IMR-90 (cell line): ENCODE data around the gene GSG1L. TPM values are rescaled to one million over a fixed set of nuclear protein-coding genes. Genes with fewer than 3 reads are reported as not detected.

ENCODE experiments used
- ATAC-seq: fragments of 200-7000 bp; cut with Tn5 transposase; 2 replicates; pipeline ENCODE4 v1.9.1; 2020; ENCODE audit warnings: low read depth, mild to moderate bottlenecking, moderate library complexity
- BruUV-seq: library from RNA; stranded (reverse); fragments of 400-500 nt; replicated peaks from 2 replicates; lab custom pipeline; 2021; lab: Mats Ljungman, UMichigan
- CTCF ChIA-PET: fragments of 300-600 bp; formaldehyde crosslinking; extraction: SDS; loops from one replicate; lab custom pipeline; 2021; ENCODE audit warnings: antibody characterized with exemption; lab: Yijun Ruan, JAX
- POLR2A ChIA-PET: fragments of 300-600 bp; sonication (Branson Sonifier 250); formaldehyde crosslinking; loops from one replicate; lab custom pipeline; 2022; ENCODE audit warnings: antibody characterized with exemption; ENCODE audit not compliant: unreplicated experiment; lab: Charles Lee
- DNase-seq: peaks from one replicate; pipeline ENCODE4 v3.0.0; 2013
- H2AFZ ChIP-seq: replicated peaks from 2 replicates; pipeline ENCODE3; 2013; ENCODE audit warnings: low read length, mild to moderate bottlenecking; ENCODE audit not compliant: poor library complexity
- H2AK5ac ChIP-seq: 2 replicates; pipeline ENCODE4 v1.6.1; 2013; ENCODE audit warnings: low read depth, low read length, inconsistent platforms
- H2AK9ac ChIP-seq: replicated peaks from 2 replicates; pipeline ENCODE3; 2013; ENCODE audit warnings: mild to moderate bottlenecking, low read depth, low read length, moderate library complexity; ENCODE audit not compliant: poor library complexity
- H2BK120ac ChIP-seq: 2 replicates; pipeline ENCODE4 v1.6.1; 2013; ENCODE audit warnings: low read depth, low read length, inconsistent platforms
- H2BK15ac ChIP-seq: 3 replicates; pipeline ENCODE4 v1.6.1; 2013; ENCODE audit warnings: low read depth, low read length, inconsistent platforms
- H2BK20ac ChIP-seq: 2 replicates; pipeline ENCODE4 v1.6.1; 2013; ENCODE audit warnings: low read depth, mild to moderate bottlenecking, inconsistent platforms, low read length, moderate library complexity
- H2BK5ac ChIP-seq: 2 replicates; pipeline ENCODE4 v1.6.1; 2013; ENCODE audit warnings: mild to moderate bottlenecking, low read depth, low read length, inconsistent platforms; ENCODE audit not compliant: poor library complexity, severe bottlenecking
- H3K14ac ChIP-seq: replicated peaks from 2 replicates; pipeline ENCODE4 v1.6.1; 2013; ENCODE audit warnings: low read depth, low read length, inconsistent platforms
- H3K18ac ChIP-seq: 2 replicates; pipeline ENCODE4 v1.6.1; 2013; ENCODE audit warnings: low read depth, low read length, control low read depth
- H3K23ac ChIP-seq: 2 replicates; pipeline ENCODE4 v1.6.1; 2013; ENCODE audit warnings: low read depth, low read length, inconsistent platforms
- H3K27ac ChIP-seq: 2 replicates; pipeline ENCODE4 v1.5.1; 2013; ENCODE audit warnings: mild to moderate bottlenecking, control low read depth, low read length; ENCODE audit not compliant: insufficient read depth
- H3K27me3 ChIP-seq: 2 replicates; pipeline ENCODE4 v1.6.1; 2013; ENCODE audit warnings: low read length; ENCODE audit not compliant: control insufficient read depth, insufficient read depth
- H3K36me3 ChIP-seq: 2 replicates; pipeline ENCODE4 v1.6.1; 2013; ENCODE audit warnings: low read length, mixed read lengths; ENCODE audit not compliant: control insufficient read depth, insufficient read depth
- H3K4ac ChIP-seq: 2 replicates; pipeline ENCODE4 v1.6.1; 2013; ENCODE audit warnings: low read depth, low read length, inconsistent platforms
- H3K4me1 ChIP-seq: 2 replicates; pipeline ENCODE4 v1.6.1; 2013; ENCODE audit warnings: low read length, mixed read lengths; ENCODE audit not compliant: control insufficient read depth, insufficient read depth
- H3K4me2 ChIP-seq: 2 replicates; pipeline ENCODE4 v1.6.1; 2013; ENCODE audit warnings: low read depth, mild to moderate bottlenecking, control low read depth, low read length, moderate library complexity
- H3K4me3 ChIP-seq: 2 replicates; pipeline ENCODE4 v1.5.1; 2013; ENCODE audit warnings: low read depth, mild to moderate bottlenecking, control low read depth, low read length, moderate library complexity; ENCODE audit not compliant: insufficient read depth
- H3K56ac ChIP-seq: 2 replicates; pipeline ENCODE4 v1.6.1; 2013; ENCODE audit warnings: low read length, inconsistent platforms; ENCODE audit not compliant: insufficient read depth; ENCODE audit errors: extremely low read depth
- H3K79me1 ChIP-seq, 2 experiments: 2 replicates each; pipeline ENCODE4 v1.6.1; 2013; ENCODE audit warnings: low read length in 2 of 2, inconsistent platforms in 1 of 2, low read depth in 1 of 2
- H3K9ac ChIP-seq: 2 replicates; pipeline ENCODE4 v1.6.1; 2013; ENCODE audit warnings: low read depth, low read length, control low read depth
- H3K9me1 ChIP-seq: 2 replicates; pipeline ENCODE4 v1.6.1; 2013; ENCODE audit warnings: low read length, inconsistent platforms; ENCODE audit not compliant: insufficient read depth
- H3K9me3 ChIP-seq: 2 replicates; pipeline ENCODE4 v1.6.1; 2013; ENCODE audit warnings: low read length; ENCODE audit not compliant: control insufficient read depth, insufficient read depth
- H4K20me1 ChIP-seq: 2 replicates; pipeline ENCODE4 v1.6.1; 2013; ENCODE audit warnings: low read length, inconsistent platforms; ENCODE audit not compliant: insufficient read depth
- H4K5ac ChIP-seq: 2 replicates; pipeline ENCODE4 v1.6.1; 2013; ENCODE audit warnings: mild to moderate bottlenecking, low read depth, low read length, control low read depth
- H4K8ac ChIP-seq, 2 experiments: 2 replicates each; pipeline ENCODE4 v1.6.1; 2013; ENCODE audit warnings: low read depth in 2 of 2, low read length in 2 of 2, control low read depth in 1 of 2, inconsistent platforms in 1 of 2
- H4K91ac ChIP-seq: 2 replicates; pipeline ENCODE4 v1.6.1; 2013; ENCODE audit warnings: low read depth, low read length, inconsistent platforms; ENCODE audit not compliant: insufficient read depth
- CEBPB ChIP-seq: IDR thresholded peaks from 2 replicates; pipeline ENCODE4 v1.6.1; 2012; ENCODE audit warnings: low read depth, low read length, improper control_type of control experiment
- CTCF ChIP-seq: conservative IDR thresholded peaks from 2 replicates; pipeline ENCODE4 v1.5.1; 2012; ENCODE audit warnings: mild to moderate bottlenecking, low read depth, low read length, improper control_type of control experiment
- MAFK ChIP-seq: IDR thresholded peaks from 2 replicates; pipeline ENCODE4 v1.6.1; 2012; ENCODE audit warnings: low read depth, low read length, improper control_type of control experiment
- POLR2A ChIP-seq: IDR thresholded peaks from 2 replicates; pipeline ENCODE4 v1.6.1; 2012; ENCODE audit warnings: mild to moderate bottlenecking, low read depth, low read length
- RAD21 ChIP-seq: IDR thresholded peaks from 2 replicates; pipeline ENCODE4 v1.6.1; 2012; ENCODE audit warnings: low read length, improper control_type of control experiment
- USF2 ChIP-seq: fragments of 150-350 bp; IDR thresholded peaks from 2 replicates; pipeline ENCODE4 v1.6.1; 2017; ENCODE audit warnings: mild to moderate bottlenecking, antibody characterized with exemption, low read length, low read depth
- WGBS, 2 experiments: methylation state at CpG; one replicate each; pipeline versions ENCODE4 v1.1.5 to v1.1.7; 2013; ENCODE audit warnings: missing lambda C conversion rate in 2 of 2; ENCODE audit not compliant: insufficient read length in 1 of 2; ENCODE audit errors: extremely low coverage in 2 of 2; 5-methylcytosine and 5-hydroxymethylcytosine counted together
- dilution Hi-C: fragments of 300-500 bp; cut with HindIII; formaldehyde crosslinking; loops from one replicate; pipeline ENCODE4 v1.14.3; 2018; ENCODE audit warnings: low sequenced_read_pairs; ENCODE audit not compliant: unreplicated experiment
- in situ Hi-C: fragments of 300-500 bp; cut with MboI; formaldehyde crosslinking; loops from 3 replicates; pipeline ENCODE4 v1.14.3; 2019; ENCODE audit warnings: low sequenced_read_pairs, inconsistent platforms, mixed read lengths
- intact Hi-C: fragments of 100-400 bp; cut with micrococcal nuclease; formaldehyde crosslinking; loops from 2 replicates; pipeline ENCODE4 v1.10.0; 2022
- polyA plus RNA-seq, 3 experiments: library from polyadenylated mRNA; depleted of rRNA; stranded (reverse); fragments of >200 nt; gene quantifications; 2 replicates each; pipeline ENCODE4 v1.2.3, GENCODE V29; 2012; ENCODE audit warnings: low replicate concordance in 1 of 3
- total RNA-seq: library from RNA; depleted of rRNA; stranded (reverse); fragments of >200 nt; gene quantifications from 2 replicates; pipeline ENCODE4 v1.2.3, GENCODE V29; 2012

The GSG1L gene
- total and polyA plus RNA-seq, 2 of the 4 experiments (the other 2 are of a cell fraction), result not detected

GRCh38 chr16:27929818-27930217 lies 133.7 kb downstream of the GSG1L start:
- no peak overlapping the region for H3K23ac ChIP-seq
- ATAC-seq (no peak), DNase-seq (no peak)
- H4K20me1 ChIP-seq, result no peaks in the 10 kb centered on the region
- H3K4ac ChIP-seq, result no peak overlapping the region
- no TSS peak for BruUV-seq
- intact Hi-C loops (no loop called here), in situ Hi-C loops (no loop called here), dilution Hi-C loops (no loop called here)
- no peak for TF ChIP-seq RAD21
- TF ChIP-seq CTCF, result no peak
- no peak for TF ChIP-seq POLR2A
- TF ChIP-seq CEBPB, result no peak
- TF ChIP-seq USF2, result no peak
- TF ChIP-seq MAFK, result no peak
- CTCF ChIA-PET, result no interaction called here
- WGBS, 2 experiments, result 24% methylated on average over 2 of the region's 3 CpGs; no CpG with 5 or more reads in 1 of the 2 experiments
- H3K18ac ChIP-seq, result no peak overlapping the region
- H3K4me2 ChIP-seq, result no peak overlapping the region
- H2AK9ac ChIP-seq, result no peak overlapping the region
- no peaks in the 10 kb centered on the region for H3K36me3 ChIP-seq
- no peak overlapping the region for H3K14ac ChIP-seq
- H4K91ac ChIP-seq, result no peak overlapping the region
- H2BK120ac ChIP-seq, result no peak overlapping the region
- POLR2A ChIA-PET, result no interaction called here
- no peak overlapping the region for H2BK15ac ChIP-seq
- H3K9ac ChIP-seq, result no peak overlapping the region
- H2AFZ ChIP-seq, result peak overlapping the region; percentile 10
- 0 out of 2 replicates have a peak, but pooled peaks cover 1% of the 10 kb centered on the region for H3K27me3 ChIP-seq
- no peak overlapping the region for H3K56ac ChIP-seq
- H4K8ac ChIP-seq, result no peak overlapping the region
- no peak overlapping the region for H3K27ac ChIP-seq
- no peak overlapping the region for H2AK5ac ChIP-seq
- H2BK20ac ChIP-seq, result no peak overlapping the region
- no peak overlapping the region for H3K4me3 ChIP-seq
- H2BK5ac ChIP-seq, result no peak overlapping the region
- H3K4me1 ChIP-seq, result no peaks in the 10 kb centered on the region
- no peaks in the 10 kb centered on the region for H3K79me1 ChIP-seq
- no peaks in the 10 kb centered on the region for H3K9me1 ChIP-seq
- no peaks in the 10 kb centered on the region; the same call in 1 of the 2 replicates for H3K9me3 ChIP-seq
- H4K5ac ChIP-seq, result no peak overlapping the region
